HG03442 (cell line): ENCODE results near the gene TAB3.

ENCODE experiments used
- ATAC-seq: cut with Tn5 transposase; IDR thresholded peaks from one replicate; pipeline ENCODE4 v1.9.1; 2021; ENCODE audit warnings: mild to moderate bottlenecking, moderate library complexity; ENCODE audit not compliant: unreplicated experiment

TAB3 gene

DNA sequence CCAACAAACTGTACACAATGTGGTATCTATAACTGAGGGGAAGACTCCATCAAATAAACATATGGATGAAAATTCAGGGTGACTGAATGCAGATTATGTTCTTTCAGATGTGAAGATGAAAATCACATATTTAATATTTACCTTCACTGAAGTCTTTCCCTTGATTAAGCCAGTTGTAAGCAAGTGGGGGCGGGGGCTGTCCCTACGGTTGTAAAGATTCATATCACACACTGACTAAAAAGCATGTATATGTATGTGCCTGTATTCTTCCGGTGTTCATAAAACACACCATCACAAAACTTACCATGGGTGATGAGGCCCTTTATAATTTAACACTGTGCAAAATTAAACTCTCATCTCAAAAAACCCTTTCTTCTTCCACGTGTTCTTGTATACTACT is 1.3 kb downstream of the TAB3 start:
- ATAC-seq = no peak

DNA sequence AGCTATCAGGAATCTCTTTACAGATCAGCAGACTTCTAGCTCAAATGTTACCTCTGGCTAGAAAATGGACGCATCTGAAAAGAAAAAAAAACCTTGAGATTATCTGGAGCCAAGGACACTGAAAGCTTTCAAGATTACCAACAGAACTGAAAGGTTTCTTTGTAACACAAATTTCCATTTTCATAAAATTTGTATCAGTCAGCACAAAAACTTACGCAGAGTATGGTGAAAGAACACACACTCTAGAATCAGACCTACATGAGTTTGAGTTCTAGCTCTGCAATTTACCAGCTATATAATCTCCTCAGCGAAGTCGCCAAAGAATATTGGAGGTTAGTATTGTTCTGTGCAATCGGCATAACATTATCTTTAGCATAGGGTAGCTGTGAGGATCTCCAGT is 1.8 kb downstream of the TAB3 start:
- ATAC-seq = no peak

DNA sequence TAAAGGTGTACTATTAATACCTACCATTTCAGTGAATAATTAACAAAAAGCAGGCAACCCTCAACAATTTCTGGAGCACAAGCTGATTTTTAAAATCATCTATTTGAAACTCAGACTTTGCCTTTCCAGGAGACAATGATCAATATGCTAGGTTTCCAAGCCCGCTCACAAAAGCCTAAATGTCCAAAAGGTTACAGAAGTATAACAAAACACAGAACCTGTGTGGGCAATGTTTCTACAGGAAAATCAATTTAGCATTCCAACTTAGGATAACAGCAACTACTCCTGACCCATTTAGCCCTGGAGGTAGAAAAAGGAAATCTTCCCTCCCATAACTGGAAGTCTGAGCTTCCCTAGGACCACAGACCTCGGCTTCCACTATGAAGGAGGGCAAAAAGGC is 3.9 kb downstream of the TAB3 start:
- no peak for ATAC-seq

DNA sequence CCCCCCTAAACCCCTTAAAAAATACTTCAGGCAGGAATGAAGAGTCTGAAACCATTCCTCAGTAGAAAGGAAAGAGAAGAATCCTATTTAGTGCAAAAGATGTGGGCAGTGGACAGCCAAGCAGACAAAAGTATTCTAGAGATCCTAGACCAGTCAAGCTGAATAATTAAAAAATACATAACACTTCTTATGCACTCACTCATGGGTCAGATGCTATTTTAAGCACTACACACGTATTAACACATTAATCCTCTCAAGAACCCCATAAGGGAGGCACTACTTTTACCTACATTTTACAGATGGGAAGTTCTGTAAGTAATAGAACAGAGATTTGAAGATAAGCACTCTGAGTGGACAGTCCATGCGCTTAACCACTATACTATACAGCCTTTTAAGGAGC is 5.9 kb downstream of the TAB3 start:
- ATAC-seq = no peak

DNA sequence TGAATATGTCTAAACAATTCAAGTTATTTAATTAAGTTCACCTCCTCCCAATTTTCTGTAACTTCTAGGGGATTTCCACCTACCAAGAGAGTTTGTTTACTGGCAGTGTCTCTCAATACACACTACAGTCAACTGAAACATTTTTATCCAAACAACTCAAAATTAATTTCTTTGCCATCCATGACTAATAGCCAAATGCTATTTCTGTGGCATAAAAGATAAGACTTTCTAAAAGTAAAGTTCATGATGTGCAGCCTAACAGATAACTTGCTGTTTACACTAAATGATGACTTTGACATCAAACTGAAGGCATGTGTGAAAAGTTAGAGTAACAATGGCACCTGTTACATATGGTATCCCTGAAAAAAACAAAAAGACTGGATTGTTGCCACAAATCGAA is 7.3 kb downstream of the TAB3 start:
- ATAC-seq = no peak

DNA sequence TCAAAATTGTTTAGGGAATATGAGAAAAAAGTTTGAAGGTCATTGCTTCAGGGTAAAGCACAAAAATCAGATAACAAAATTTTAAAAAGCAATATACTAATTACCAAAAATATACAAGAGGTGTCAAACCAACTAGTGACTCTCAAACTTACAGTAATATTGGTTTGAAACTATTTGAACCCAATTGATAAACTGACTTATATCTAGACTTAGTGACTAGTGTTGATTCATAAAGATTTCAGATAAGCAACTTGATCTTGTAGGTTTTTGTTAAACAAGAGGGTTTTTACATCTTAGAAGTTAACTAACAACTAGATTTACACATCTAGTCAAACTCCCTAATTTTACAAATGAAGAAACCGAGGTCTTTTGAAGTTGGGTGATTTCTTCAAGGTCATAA is 7.7 kb downstream of the TAB3 start:
- ATAC-seq = no peak

DNA sequence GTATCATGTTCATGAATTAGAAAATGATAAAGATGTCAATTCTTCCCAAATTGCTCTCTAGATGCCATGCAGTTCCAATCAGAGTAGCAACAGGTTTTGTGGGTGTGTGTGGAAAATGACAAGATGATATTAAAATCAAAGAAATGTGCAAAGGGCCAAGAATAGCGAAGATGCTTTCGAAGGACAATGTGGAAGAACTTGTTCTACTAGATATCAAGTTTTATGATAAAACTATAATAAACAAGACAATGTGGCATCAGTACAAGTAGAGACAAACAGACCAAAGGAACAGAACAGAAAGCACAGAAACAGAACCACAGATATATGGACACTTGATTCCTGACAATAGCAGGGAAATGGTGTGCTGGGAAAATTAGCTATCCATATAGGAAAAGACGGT is 9.0 kb downstream of the TAB3 start:
- no peak for ATAC-seq

DNA sequence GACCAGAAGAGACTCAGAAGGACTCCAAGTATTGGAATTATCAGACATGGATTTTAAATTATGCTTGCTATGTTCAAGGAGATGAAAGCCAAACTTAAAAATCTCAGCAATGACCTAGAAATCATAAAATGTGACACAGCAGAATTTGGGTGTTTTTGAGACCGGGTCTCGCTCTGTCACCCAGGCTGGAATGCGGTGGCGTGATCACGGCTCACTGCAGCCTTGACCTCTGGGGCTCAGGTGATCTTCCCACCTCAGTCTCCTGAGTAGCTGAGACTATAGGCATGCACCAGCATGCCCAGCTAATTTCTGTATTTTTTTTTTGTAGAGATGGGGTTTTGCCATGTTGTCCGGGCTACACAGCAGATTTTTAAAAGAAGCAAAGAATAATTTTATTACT is 12.7 kb downstream of the TAB3 start:
- ATAC-seq = no peak

DNA sequence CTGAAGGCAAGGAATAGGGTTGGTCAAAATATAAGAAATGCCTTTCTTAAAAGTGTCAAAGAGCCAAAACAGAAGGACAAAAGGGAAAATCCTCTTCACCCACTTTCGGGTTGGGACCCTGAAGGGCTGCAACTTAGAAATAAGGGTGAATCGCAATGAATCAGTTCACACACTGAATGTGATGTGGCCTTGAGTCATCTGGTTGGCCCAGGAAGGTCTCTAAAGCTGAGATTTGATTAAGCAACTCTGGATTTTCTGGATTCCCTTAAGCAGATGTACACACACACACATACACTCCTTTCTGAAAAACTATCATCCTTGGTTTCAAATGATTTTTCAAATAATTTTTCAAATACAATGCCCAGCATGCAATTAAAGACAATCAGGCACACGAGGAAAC is 13.1 kb downstream of the TAB3 start:
- ATAC-seq = no peak

DNA sequence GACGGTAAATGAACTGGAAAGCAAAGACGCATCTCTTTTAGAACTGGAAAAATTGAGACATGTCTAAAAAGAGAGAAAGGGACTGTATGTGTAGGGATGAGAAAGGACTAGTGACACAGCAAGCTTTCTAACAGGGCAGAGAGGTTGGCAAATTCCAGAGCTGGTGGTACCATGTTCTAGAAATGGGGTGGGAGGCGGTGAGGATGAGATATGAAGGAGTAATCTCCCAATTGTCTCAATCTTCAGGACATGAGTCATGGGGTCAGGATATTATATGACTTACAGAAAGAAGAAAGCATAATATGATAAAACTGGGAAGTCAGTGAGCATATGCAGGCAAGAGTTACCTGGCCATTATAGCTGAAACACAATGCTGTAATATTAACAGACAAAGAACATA is 14.2 kb downstream of the TAB3 start:
- no peak for ATAC-seq

DNA sequence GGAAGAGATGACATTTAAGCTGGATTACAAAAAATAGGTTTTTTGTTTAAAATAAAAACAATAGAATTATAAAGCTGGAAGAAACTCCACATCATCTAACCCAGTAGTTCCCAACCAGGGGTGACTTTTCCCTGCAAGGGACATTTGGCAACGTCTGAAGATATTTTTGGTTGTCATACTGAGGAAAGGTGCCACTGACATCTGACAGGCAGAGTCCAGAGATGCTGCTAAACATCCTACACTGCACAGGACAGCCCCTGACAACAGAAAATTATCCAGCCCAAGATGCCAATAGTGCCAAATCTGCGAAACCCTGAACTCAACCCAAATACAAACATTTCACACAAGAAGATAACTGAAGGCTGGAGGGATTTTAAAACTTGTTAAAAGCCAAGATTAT is 18.5 kb downstream of the TAB3 start:
- ATAC-seq = no peak

DNA sequence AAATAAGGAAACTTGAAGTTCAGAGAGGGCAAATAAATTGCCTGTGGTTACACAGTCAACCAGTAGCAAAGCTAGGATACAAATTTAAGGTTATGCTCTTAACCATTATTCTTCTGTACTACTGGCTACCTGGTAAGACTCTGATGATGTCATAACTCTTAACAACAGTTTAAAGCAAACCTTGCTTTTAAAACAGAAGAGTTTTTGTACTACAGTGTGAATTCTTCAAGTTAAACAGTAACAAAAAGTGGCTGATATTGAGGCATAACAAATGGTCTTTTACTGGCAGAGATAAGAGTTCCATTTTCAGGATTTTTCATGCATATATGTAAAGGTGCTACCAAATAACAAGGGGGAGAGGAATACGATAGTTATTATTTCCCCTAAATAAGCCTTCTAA is 23.4 kb downstream of the TAB3 start:
- ATAC-seq = no peak

DNA sequence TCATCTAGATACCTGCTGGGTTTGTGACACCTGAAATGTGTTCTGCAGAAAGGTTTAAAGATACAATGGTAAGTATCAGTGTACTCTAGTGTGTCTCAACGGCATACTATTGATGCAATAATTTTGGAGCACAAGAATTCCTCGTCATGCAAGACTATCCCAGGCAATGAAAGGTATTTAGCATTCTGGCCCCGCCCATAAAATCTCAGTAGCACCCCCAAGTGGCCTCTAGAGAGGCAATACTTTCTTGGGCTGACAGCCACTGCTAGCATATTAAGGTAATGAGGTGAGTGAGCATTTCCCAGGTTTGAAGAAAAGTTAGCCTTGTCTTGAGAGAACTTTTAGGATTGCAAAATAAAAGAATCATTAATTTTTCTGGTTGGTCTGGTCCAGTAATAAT is 24.0 kb downstream of the TAB3 start:
- no peak for ATAC-seq

DNA sequence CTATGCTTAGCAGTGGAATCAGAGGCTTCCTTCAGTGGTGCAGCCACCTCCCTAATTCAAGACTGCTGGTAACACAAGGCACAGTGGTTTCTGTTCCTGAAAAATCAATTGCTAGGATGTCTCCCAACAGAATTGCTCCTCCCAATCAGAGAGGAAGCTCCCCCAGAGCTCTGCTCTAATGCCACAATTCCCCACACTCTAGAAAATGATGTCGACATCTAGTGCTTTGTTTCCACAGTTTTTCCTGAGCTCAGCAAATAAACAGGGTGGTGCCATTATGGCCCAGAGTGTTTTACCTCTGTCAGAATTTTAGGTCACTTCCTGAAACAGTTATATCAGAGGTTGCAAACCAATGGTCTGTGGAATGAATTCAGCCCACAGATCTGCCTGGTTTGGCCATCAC is 24.7 kb downstream of the TAB3 start:
- no peak for ATAC-seq

DNA sequence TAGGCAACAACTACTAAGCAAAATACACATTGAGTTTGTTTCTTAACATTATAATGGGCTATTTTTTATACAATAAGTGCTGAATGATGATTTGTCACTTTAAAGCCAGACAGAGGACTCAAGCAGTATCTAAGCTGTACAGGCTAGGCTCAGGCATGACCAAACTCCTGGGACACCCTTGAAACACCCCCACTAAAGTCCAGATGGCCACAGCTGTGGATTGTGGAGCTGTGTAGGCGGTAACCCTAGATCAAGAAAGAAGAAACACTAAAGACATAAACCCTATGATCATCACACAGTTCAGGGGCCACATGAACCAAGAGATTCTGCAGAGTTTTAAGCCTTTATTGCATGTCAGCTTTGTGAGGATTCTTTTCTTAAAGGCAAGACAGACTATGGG is 25.1 kb downstream of the TAB3 start:
- ATAC-seq = no peak

DNA sequence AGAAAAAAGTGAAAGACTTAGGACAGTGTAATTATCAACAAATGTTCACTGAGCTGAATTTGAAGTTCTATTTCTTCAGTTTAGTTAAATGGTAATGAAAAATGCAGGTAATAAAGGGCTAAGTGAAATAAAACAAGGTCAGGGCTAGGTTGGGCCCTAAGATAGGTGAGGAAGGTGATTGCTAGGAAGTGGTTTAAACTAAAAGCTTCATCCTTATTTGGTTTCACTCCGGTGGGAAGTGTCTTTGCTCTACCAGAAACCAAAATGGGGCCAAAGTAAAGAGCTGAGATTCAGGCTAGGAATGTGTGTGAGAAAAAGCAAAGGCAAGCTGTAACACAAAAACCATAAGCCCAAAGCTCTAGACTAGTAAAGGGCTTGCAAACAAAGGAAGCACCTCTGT is 31.0 kb downstream of the TAB3 start:
- ATAC-seq = no peak

DNA sequence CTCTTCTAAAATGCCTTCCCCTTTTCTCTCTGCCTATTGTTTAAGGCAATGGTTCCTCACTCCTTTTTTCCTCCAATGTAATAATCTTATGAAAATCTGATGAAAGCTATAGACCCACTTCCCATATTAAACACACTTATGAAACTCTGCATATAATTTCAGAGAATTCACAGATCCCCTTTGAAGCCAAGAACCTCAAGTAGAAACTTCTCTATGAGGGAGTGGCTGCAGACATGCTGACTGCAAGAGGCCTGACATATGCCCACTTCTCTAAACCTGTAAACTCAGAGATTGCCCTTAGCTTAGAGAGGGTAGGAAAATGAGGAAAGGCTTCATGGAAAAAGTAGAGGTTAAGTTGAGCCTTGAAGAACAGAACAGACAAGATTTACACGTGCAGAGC is 37.6 kb downstream of the TAB3 start:
- no peak for ATAC-seq

DNA sequence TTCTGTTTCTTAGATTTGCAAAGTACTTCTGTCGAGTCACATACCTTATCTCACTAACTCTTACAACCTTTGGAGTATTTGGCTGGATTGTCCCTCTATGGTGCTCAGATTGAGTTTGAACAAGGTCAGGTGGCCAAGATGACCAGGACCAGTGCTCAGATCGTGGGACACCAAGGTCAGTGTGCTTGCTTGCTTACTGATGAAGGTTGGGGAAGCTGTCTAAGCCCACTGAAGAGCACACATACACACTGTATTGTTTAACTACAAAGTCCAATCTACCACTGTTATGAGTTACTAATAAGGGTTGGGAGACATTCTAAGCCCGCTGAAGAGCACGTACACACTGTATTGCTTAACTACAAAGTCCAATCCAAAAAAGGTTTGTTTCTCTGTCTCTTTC is 53.7 kb downstream of the TAB3 start:
- no peak for ATAC-seq

DNA sequence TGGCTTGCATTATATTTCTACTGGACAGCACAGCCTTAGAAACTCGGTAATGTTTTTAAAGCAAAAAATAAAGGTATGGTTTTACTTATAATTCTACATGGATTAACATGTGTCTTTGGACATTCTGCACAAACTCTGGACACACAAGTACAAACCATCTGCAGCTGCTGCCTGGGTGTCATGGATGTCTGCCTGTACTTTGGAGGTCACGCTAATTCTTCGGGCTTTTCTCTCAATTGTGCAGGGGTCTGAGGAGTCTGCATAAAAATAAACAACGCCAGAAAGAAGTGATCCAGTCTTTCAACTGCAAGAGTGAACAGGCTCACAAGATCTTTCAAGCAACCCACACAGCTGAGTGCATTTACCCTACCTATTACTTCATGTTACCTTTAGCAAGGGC is 55.2 kb downstream of the TAB3 start:
- no peak for ATAC-seq

DNA sequence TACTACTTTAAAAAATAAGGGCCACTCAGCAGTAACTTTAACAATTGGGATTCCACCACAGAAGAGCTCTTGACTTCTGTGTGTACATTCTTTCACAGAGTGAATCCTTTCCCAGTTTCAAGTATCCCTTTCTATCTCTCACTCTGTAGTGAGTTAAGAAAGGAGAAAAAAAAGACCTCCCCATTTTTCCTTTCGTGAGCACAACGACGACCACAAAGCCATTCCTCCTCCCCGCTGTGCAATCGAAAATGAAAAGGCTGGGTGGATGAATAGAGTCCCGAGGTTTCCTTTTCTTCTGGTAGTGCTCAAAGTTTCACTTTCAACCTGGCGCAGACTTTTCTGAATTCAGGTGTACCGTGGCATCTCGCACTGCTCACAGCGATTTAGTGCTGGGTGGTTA is 58.0 kb downstream of the TAB3 start:
- peak; percentile 59 for ATAC-seq

DNA sequence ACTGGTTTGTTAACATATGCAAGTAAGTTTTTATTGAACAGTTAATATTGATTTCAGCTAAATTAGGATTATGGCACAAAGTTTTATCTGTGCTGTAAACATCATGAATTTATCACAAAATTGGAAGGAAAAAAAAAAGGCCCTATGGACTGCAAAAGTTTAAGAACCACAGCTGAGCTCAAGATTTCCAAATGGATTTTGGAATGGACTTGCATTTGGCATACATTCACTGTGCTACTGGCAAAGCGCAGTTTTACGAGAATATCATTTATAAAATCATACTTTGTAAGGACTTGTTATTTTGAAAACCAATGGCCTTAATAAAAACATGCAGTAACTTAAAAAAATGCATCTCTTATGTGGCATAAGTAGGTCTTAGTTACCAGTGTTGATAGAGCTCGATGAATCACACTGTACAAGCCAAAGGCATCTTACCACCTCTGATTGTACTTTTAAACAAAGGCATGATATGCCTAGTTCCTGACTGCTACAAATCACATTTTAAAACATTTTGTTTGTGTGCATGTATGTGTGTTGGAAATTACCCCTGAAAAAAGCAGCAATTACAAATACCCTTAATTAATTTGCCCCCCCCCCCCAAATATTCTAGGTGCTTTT is 58.6 kb downstream of the TAB3 start:
- no peak for ATAC-seq

DNA sequence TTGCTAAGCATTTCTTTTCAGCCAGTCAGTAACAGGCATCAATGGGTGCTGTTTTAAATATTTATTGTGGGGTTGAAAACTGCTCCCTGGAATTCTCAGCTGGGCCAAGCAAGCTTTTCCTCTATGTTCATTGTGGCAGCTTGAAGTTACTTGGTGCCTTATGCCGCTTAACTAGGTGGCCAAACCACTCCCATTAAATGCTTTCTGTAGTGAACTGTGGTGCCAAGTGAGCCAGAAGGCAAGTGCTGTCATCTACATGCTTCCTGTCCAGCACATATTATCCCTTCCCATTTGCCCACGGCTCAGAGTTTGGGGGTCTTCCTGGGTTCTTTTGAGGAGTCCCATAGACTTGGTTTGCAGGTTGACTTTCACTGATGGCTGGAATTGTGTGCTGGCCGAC is 64.8 kb downstream of the TAB3 start:
- ATAC-seq = no peak

DNA sequence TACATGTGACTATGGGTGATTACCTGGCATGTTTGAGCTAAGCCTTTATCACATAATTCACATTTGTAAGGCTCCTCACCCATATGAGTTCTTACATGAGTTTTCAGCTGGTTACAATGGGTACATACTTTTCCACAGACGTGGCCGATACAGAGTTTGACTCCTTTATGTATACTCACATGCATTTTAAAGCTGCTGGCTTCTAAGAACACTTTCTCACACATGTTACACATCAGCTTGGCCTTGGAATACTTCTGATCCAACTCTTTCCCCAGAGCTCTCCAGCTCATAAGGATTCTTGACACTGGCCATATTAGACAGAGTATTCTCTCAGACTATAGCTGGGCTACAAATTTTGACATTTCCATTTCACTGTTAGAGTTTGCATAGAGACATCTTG is 66.3 kb downstream of the TAB3 start:
- ATAC-seq = no peak
